HG03575 (cell line): ENCODE measurements around the gene SIPA1L2.

ENCODE experiments used
- ATAC-seq: cut with Tn5 transposase; IDR thresholded peaks from one replicate; pipeline ENCODE4 v1.9.1; 2021; ENCODE audit not compliant: unreplicated experiment, insufficient number of reproducible peaks, low FRiP score; ENCODE audit errors: extremely low read depth

SIPA1L2 gene

DNA sequence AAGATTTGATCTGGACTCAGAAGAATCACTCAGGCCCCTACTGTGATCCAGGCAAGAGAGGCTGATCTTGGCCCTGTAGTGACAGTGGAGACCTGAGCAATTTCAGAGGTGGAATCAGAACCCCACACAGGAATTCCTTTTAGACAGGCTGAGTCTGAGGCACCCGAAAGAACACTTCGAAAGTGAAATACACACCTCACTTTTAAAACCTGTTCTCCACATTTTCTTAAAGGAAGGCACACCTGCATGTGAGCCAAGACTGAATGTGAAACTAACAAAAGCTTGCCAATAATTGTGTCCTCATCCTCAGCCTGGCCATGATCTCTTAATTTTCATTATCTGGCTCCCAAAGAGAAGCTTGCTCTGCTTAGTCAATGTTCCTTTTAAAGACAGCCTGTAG lies 32.2 kb downstream of the SIPA1L2 start:
- ATAC-seq, result no peak

DNA sequence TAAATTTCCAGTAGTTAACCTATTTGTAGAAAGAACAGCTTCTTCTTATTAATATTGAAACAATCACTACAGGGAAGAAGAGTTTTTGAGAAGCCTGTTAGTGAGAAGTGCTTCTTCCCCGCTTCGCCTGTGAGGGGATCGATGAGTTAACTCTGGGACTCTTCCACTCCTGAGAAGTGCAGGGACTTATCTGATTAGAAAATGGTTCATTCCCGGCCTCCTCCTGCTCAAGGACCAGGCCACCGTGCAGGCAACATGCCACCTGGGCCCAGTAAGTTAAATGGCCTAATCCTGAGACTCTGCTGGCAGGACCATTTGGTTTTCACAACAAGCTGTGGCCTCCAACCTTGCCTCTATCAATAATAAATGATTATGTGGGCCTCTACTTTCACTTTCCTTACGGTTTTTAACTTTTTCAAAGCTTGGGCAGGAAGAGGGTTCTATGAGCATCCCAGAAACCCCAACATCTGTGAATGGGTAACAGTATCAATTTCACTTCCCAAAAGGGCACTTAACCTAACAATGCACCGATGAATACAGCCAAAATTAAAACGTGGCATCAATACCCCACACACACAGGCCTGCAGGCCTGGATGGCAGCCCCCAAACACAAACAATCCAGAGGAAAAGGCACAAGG lies 33.1 kb downstream of the SIPA1L2 start:
- no peak for ATAC-seq

GRCh38 chr1:232594768-232595698 lies 34.9 kb downstream of the SIPA1L2 start:
- no peak for ATAC-seq

- ATAC-seq, result no peak
These were observed 36.0 kb downstream of the SIPA1L2 start for GRCh38 chr1:232593717-232594502.

DNA sequence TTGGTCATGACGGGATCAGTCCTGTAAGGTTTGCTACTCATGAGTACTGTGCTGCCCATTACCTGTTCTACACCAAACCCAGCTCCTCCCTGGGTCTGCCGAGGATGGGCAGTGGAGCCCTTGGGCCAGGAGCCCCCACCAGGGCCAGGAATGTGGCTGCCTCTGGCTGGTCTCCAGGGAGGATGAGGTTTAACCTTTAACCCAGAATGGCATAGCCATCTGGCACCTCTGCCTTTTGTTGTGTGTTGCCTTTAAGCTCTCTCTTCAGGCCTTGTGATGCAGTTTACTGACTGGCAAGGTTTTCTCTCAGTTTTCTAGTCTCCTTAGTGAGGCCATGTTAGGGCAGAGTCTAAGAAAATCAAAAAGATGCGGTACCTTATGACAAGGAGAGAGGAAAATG lies 38.6 kb downstream of the SIPA1L2 start:
- ATAC-seq, result no peak

- no peak for ATAC-seq
These were observed 39.2 kb downstream of the SIPA1L2 start for GRCh38 chr1:232590744-232591082.

DNA sequence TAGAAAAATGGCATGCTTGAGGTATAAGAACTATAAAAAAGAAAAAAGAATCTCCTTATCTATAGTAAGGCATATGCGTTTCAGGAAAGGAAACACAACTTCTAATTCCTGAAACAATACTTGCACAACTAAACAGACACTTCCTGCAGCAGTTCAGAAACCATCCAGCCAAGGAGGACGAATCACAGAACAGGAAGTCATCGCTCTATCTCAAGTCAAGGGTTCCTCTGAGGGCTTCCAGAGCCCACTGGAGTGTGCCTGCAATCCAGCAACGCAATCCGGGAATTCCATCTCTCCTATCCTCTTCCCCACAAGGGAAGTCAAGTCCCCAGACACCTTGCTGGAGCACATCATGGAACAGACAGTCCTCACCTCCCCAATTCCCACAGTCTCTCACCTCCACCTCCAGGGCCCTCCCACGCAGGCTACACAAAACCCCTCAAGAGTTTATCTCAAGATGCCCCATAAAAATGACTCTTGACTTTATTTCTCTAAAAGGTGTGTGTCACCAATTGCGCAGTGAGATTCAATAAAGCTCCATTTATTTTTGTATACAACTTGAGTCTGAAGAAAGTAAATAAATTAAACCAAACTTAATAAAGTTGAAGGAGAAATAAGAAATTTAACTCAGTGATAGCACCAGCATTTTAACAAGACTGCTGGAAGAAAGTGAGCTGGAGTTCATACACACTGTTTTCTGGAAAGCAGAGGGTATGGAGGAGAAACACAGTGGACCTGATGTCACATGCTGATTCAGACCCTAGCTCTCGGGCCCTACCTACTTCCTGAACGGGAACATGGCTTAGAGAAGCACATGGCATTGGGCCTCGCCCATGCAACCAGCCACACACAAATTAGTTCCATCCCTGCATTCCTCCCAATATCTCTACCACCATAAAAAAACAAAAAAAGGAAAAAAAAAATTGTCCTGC lies 39.9 kb downstream of the SIPA1L2 start:
- ATAC-seq, result no peak

DNA sequence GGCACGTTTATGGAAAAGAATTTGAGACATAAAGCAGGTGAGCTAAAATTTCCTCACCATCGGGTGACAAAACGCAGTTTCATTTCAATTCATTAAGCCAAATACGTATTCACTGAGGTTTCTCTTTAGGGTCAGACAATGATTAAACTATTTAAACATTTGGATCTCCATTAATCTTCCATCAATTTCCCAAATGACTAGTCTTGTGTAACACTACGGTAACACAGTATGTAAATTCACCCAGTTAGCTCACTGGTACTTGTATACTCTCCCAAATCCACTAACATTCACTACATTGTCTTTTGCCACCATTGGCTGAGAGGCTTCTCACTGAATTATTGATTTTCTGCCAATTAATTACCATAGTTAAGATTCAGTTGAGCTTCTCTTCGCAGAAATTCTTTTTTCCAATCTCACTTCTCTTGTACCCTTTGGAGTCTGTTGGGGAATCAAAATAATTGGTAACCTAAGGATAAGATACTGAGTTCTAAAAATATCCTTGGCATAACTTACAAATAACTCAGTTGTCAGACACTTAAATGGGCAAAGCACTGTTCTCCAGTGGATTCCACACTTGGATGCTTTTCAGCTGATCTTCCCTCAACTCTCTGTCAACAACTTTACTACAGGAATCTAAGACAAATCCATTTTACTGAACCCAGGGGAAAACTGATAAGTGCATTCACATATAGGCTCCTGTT lies 40.7 kb downstream of the SIPA1L2 start:
- no peak for ATAC-seq

GRCh38 chr1:232587141-232588008 lies 42.6 kb downstream of the SIPA1L2 start:
- no peak for ATAC-seq

GRCh38 chr1:232586679-232587078 lies 43.3 kb downstream of the SIPA1L2 start:
- no peak for ATAC-seq

- no peak for ATAC-seq
These were observed 44.4 kb downstream of the SIPA1L2 start for GRCh38 chr1:232585486-232585885.

- ATAC-seq, result no peak
These were observed 48.0 kb downstream of the SIPA1L2 start for GRCh38 chr1:232581932-232582331.
